ENCODE results near the gene ZRANB1.
A peak's percentile ranks its signal among the peaks of the same experiment; 100 is the strongest.
"Not testable (repeated sequence)": the region's sequence is repeated elsewhere in the genome, so short reads cannot be mapped to it uniquely, and the experiment has no call there.

The ZRANB1 gene

GRCh38 chr10:124941823-124942222 lies at the start of gene ZRANB1:
TSS of gene ZRANB1 (plus strand) at chr10:124942123. CDS start at chr10:124942494, 371 bp downstream.
- no peak for DNase-seq (ENCODE audit: low read depth)

GRCh38 chr10:124892905-124893304 lies 49.0 kb upstream of the ZRANB1 start:
- no peak for DNase-seq (ENCODE audit: low read depth)

GRCh38 chr10:124894569-124895215 lies 47.2 kb upstream of the ZRANB1 start:
- no peak for DNase-seq (ENCODE audit: low read depth)

GRCh38 chr10:124896751-124897150 lies 45.2 kb upstream of the ZRANB1 start:
- DNase-seq (ENCODE audit: low read depth) = no peak

GRCh38 chr10:124898471-124898870 lies 43.5 kb upstream of the ZRANB1 start:
- DNase-seq (ENCODE audit: low read depth) = no peak

- DNase-seq (ENCODE audit: low read depth) = no peak
Measured at GRCh38 chr10:124899151-124899550, 42.8 kb upstream of the ZRANB1 start.

- no peak for DNase-seq (ENCODE audit: low read depth)
Measured at GRCh38 chr10:124902462-124902861, 39.5 kb upstream of the ZRANB1 start.

GRCh38 chr10:124903111-124903510 lies 38.8 kb upstream of the ZRANB1 start:
- no peak for DNase-seq (ENCODE audit: low read depth)

GRCh38 chr10:124904796-124905195 lies 37.1 kb upstream of the ZRANB1 start:
- DNase-seq (ENCODE audit: low read depth) = no peak

- DNase-seq (ENCODE audit: low read depth) = peak; percentile 93
Measured at GRCh38 chr10:124906551-124907001, 35.3 kb upstream of the ZRANB1 start.

GRCh38 chr10:124909563-124909962 lies 32.4 kb upstream of the ZRANB1 start:
- DNase-seq (ENCODE audit: low read depth) = no peak

GRCh38 chr10:124911124-124912067 lies 30.5 kb upstream of the ZRANB1 start:
- peak; percentile 49 for DNase-seq (ENCODE audit: low read depth)

GRCh38 chr10:124912101-124912886 lies 29.6 kb upstream of the ZRANB1 start:
- DNase-seq (ENCODE audit: low read depth) = no peak

GRCh38 chr10:124913167-124913566 lies 28.8 kb upstream of the ZRANB1 start:
- no peak for DNase-seq (ENCODE audit: low read depth)

- not testable (repeated sequence) for DNase-seq (ENCODE audit: low read depth)
Measured at GRCh38 chr10:124914398-124914797, 27.5 kb upstream of the ZRANB1 start.

GRCh38 chr10:124916098-124916584 lies 25.8 kb upstream of the ZRANB1 start:
- DNase-seq (ENCODE audit: low read depth) = no peak

- DNase-seq (ENCODE audit: low read depth) = peak; percentile 70
Measured at GRCh38 chr10:124916585-124917427, 25.1 kb upstream of the ZRANB1 start.

GRCh38 chr10:124917428-124918190 lies 24.3 kb upstream of the ZRANB1 start:
- no peak for DNase-seq (ENCODE audit: low read depth)

GRCh38 chr10:124918191-124918830 lies 23.6 kb upstream of the ZRANB1 start:
- DNase-seq (ENCODE audit: low read depth) = peak; percentile 68

GRCh38 chr10:124918906-124919305 lies 23.0 kb upstream of the ZRANB1 start:
- DNase-seq (ENCODE audit: low read depth) = no peak

Data from GM04503 (cell line).